Gastroesophageal sphincter (tissue), 3 donors: ENCODE measurements around the gene ARHGEF7.

Source experiments
- POLR2A ChIP-seq, 2 donors: fragments of 450-650 bp; IDR thresholded peaks; one replicate each; pipeline ENCODE4 v1.6.1; 2017; ENCODE audit warnings: antibody characterized with exemption in 2 of 2, mild to moderate bottlenecking in 2 of 2, moderate library complexity in 1 of 2
- POLR2AphosphoS5 ChIP-seq: sonication (generic); formaldehyde crosslinking; IDR thresholded peaks from one replicate; pipeline ENCODE4 v1.6.1; 2017; ENCODE audit warnings: antibody characterized with exemption
- TF ChIP-seq, protein P1 (sequence below), 4 experiments: fragments of 200-600 bp in 2 of 4; fragments of 450-650 bp in 2 of 4; sonication (generic) in 1 of 4; IDR thresholded peaks; one replicate each; pipeline ENCODE4 v1.5.1; 2017 to 2019; ENCODE audit warnings: antibody characterized with exemption in 4 of 4, mild to moderate bottlenecking in 2 of 4, moderate library complexity in 2 of 4

DNA sequence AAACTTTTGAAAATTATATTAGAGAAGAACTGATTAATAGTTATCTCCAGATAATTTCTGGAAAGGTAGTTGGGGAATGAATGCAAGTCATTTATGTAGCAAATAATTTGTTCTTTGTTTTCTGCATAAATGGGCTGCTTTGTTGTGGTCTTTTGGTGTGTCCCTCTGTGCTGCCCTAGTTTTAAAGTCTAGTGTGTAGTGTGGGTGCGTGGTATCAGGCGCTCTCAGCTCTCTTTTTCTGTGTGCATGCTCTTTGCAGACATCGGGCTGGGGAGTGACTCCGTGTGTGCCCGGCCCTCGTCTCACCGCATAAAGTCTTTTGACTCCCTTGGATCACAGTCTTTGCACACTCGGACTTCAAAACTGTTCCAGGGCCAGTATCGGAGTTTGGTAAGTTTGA is 94.5 kb downstream of the ARHGEF7 start:
- TF ChIP-seq, protein P1, sequence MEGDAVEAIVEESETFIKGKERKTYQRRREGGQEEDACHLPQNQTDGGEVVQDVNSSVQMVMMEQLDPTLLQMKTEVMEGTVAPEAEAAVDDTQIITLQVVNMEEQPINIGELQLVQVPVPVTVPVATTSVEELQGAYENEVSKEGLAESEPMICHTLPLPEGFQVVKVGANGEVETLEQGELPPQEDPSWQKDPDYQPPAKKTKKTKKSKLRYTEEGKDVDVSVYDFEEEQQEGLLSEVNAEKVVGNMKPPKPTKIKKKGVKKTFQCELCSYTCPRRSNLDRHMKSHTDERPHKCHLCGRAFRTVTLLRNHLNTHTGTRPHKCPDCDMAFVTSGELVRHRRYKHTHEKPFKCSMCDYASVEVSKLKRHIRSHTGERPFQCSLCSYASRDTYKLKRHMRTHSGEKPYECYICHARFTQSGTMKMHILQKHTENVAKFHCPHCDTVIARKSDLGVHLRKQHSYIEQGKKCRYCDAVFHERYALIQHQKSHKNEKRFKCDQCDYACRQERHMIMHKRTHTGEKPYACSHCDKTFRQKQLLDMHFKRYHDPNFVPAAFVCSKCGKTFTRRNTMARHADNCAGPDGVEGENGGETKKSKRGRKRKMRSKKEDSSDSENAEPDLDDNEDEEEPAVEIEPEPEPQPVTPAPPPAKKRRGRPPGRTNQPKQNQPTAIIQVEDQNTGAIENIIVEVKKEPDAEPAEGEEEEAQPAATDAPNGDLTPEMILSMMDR (IDR thresholded peaks at IDR 0.05) = no peak
- TF ChIP-seq POLR2AphosphoS5 (no peak), POLR2A (IDR thresholded peaks at IDR 0.05) (no peak)
